Epidermal melanocyte (primary cell): ENCODE data around the gene LYL1.

Source experiments
- DNase-seq: peaks from one replicate; pipeline ENCODE4 v3.0.0; 2011; ENCODE audit warnings: low spot score; ENCODE audit not compliant: insufficient read length

LYL1 gene

DNA sequence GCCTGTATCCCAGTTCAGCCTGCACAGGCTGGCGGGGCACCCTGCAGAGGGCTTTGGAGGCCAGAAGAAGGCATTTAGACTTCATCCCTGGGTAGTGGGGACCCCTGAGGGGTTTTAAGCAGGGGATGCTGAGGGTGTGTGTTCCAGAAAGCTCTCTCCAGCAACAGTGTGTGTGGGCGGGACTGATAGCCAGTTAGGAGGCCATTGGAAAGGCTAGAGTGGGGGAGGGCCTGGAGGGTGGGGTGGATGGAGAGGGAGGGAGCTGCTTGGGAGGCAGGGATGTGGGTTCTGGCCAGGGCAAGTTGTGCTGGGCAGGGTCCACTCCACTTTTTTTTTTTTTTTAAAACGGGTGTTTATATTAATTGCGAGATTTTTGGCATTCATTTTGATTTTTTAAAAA lies 28.3 kb downstream of the LYL1 start:
- DNase-seq = no peak

DNA sequence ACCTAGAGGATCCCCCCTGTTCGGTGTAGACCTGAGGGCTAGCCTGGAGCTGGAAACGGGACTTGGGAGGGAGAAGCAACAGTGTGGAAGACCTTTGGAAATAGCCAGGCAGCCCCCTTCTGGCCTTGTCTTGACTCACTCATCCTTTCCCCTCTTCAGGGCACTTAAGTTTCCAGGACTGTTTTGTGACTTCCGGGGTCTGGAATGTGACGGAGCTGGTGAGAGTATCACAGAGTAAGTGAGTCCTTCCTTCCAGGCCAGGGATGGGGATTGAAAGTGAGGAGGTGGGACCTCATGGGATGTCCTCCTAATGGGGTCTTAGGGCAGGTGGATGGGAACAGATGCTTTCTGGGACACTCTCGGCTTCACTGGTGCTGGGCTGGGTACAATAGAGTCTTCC lies 29.4 kb downstream of the LYL1 start:
- DNase-seq = no peak

- DNase-seq = no peak
Measured at GRCh38 chr19:13072188-13072908, 30.3 kb downstream of the LYL1 start.

DNA sequence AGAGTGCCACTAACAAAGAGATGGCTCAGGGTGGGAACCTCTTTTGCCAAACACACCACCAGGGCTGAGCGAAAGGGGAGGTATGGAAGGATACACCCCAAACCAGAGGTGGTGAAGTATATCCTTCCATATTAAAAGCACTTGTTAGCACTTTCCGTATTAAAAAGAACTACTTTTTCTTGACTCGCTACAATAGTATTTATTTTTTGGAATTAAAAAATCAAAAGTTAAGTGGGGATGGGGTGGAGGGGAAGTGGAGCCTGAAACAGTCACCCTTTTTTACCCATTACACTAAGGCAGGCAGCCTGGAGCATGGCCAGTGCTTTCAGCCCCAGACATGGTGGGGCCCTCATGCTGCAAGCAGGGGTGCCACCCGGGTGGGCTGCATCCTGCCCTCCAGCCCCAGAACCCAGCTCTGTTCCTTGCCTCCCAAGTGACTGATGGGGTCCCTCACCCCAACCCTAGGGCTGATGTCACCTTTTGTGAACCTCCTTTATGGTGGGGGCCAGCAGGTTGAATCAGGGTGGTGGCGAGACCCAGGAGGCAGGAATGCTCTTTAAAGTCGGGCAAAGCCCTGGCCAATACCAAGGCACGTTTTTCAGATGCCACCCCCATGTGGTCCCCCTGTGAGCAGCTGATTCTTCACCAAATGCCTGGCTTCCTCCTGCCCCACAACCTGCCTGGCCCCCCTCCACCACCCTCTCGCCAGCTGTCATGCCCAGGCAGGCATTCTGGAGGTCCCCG lies 31.0 kb downstream of the LYL1 start:
- no peak for DNase-seq

GRCh38 chr19:13070425-13071140 lies 32.1 kb downstream of the LYL1 start:
- DNase-seq = no peak

DNA sequence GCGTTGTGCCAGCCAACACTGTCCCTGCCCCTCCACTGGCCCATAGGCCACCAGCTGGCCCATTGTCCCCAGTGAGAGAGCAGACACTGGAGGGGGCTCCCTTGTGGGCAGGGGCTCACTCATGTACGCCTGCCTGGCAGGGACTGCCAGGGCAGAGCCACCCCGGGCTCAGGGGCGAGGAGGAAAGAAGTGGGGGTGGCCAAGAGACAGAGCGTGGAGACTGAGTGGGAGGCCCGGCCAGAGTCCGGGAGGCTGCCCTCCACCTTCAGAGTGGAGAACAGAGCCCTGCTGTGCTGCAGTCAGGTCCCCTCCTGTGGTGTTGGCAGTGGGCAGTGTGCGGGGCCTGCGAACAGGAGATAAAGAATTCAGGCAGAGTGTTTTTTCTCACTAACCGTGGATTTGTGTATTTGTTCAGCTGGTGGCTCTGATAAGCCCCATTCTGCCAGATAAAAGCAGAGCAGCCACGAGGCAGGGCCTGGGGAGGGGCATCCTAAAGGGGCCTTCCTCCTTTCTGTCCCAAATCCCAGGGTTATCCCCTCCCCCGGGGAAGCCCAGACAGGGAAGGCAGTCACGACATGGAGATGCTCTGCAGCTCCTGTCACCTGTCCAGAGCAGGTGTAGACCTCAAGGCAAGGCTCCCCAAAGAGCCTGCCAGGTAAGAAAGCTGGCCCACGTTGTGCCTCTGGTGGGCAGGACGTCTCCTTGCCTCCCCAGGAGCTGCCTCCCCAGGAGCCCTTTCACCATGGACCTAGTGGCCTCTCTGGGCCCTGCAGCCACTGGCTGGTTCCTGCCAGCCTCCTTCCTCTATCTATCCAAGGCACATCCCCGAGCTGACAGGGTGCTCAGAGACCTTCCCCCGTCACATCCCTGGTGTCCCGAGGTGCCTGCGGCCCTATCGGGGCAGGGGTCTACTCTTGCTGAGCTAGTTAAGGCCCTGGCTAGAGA lies 33.0 kb downstream of the LYL1 start:
- DNase-seq = no peak

DNA sequence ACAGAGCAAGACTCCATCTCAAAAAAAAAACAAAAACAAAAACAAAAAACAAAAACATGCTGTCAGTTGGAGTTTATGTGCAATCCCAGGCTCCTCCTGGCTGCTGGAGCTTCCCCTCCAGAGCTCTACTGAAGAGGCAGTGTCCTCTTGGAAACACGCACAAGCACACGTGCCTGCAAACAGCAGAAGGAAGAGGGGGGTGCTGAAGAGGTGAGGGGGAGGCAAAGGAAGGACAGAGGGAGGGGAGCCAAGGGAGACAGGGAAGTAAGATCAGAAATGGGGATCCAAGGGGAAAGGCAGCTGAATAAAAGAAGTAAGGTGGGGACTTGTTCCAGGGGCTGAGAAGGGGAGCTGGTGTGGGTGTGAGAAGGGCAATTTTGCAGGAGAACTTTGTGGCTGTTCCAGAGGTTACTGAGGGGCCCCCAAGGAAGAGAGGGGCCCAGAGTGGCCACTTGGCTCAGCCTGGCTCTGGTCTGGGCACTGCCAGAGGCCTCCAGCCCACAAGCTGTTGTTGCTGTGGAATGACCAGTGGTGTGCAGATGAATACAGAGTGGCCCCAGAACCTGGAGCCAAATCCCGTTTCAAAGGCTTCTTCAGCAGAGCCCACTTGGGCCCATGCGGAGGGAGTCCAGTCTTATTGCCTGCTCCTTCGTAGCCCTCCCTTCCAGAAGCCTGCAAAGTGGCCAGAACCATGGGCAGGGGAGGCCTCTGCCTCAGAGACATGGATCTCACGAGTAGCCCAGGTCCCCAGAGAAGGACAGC lies 34.4 kb downstream of the LYL1 start:
- no peak for DNase-seq

DNA sequence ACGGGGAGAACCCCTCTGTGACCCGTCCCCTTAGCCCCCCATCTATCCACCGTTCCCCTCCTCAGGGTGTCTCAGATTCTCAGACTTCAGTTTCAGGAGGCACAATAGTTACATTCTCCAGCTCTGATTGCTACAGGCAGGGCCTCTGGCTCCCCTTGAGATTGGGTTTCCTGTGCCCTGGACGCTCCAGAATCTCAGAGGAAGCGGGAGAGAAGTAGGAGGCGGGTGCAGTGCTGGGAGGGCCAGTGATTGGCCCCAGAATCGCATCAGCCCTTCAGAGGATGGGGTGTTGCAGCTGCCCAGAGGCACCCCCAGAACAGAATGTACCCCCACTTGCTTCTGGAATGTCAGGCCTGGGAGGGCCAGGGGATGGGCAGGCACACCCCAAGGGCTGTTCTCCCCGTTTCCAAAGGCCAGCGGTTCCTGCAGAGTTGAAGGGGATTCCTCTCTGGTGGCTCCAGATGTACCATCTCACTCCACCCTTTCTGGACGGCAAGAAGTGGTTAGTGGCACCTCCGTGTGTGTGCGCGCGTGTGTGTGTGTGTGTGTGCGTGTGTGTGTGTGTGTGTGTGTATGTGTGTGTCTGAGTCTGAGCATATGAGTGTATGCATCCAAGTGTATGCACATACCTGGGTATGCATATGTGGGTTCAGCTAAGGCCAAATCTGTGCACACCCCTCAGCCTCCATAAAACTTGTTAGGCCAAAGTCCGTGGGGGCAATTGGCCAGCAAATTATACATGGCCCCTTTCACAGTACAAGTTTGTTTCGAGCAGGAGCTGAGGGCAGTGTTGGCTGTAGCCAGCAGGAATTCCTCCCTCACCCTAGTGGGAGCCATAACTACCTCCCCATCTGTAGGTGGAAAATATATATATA lies 35.5 kb downstream of the LYL1 start:
- DNase-seq = no peak

DNA sequence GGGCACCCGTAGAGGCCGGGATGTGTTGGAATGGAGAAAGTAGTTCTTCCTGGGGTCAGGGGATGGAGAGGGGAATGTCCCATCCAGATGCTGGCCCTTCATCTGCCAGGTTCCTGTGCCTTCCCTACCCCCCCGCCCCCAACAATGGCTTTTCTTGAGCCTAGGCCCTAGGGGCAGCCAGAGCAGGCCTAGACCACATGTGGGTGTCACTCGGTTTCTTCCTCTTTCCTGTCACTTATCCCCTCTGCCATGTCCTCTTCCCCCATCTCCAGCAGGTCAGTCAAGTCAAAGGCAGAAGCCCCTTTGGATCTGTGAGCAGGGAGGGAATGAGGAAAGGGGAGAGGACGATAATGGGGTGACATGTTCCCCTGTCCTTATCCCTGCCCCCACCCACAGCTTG lies 36.4 kb downstream of the LYL1 start:
- no peak for DNase-seq

GRCh38 chr19:13064092-13064489 lies 38.6 kb downstream of the LYL1 start:
- no peak for DNase-seq

DNA sequence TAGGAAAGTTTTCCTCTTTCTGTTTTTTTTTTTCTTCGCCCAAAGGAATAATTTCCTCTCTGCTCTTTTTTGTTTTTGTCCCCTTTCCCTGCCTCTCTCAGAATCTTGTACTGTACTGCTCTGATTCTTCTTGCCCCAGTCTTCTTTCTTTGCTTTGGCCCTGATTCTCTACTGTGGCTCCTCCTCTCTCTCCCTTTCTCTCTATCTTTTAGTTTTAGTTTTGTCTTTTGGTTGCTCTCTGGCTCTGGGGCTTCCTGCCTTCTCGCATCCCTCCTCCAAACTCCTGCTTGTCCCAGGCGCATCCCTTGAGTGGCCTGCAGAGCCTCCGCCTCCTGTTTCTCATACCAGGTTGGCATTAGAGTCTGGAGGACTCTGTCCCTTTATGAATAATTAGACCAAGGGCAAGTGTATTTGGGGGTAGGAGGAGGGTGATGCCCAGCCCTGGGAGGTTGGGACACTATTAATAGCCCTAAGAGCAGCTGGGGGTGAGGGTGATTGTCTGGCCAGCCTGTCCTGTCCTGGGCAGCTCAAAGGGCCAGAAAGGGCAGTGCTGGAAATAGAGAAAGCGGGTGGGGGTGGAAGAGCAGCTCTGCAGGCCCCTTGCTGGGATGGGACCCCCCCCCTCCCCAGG lies 39.1 kb downstream of the LYL1 start:
- no peak for DNase-seq

- no peak for DNase-seq
Measured at GRCh38 chr19:13062317-13062716, 40.3 kb downstream of the LYL1 start.

- peak; percentile 84 for DNase-seq
Measured at GRCh38 chr19:13060964-13061927, 41.4 kb downstream of the LYL1 start.

GRCh38 chr19:13060233-13060963 lies 42.3 kb downstream of the LYL1 start:
- DNase-seq = peak; percentile 79

DNA sequence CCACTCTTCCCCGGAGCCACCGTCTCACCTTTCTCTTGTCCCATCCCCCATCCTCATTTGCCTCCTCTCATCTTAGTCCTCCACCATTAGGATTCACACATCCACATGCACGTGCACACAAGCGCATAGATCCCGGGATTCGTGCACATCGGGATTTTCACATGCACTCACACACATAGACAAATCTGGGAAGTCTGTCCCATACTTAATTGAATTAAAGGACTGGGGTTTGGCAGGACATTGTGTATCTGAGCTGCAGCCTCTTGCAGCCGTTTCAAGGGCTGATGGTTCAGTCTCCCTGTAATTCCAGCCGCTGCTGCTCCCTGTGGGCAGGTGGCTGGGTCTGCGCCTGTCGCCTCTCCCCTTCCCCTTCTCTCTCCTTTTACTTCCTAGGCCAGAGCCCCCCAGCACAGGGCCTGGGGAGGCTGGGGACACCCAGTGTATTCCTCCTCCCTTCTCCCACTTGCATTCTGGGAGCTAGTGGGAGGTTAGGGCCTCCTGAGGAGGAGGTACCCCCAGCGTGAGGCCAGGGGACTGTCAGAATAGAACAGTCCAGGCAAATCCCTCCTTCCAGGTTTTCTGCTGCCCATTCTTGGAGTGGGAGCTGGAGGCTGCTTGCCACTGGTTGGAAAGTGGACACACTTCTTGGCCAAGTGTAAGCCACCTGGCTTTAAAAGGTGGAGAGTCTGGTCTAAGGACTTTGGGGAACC lies 43.6 kb downstream of the LYL1 start:
- DNase-seq = no peak

DNA sequence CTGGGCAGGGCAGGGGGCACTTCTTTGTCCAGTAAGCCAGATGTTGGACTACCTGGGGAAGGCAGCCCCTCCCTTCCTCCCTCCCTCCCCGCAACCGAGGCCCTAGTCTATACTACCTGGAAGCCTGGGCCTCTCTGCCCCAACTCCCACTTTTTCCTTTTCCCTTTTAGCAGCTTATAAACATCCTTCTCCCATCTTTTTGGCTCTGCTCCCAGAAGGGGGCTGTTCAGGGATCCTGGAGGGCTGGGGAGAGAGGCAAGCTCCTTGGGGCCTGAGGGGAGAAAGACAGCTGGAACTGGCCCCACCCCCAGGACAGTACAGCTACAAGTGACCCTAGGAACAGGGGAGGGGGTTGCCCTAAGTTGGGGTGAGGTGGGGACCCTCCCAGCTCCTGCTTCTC lies 44.9 kb downstream of the LYL1 start:
- DNase-seq = no peak

DNA sequence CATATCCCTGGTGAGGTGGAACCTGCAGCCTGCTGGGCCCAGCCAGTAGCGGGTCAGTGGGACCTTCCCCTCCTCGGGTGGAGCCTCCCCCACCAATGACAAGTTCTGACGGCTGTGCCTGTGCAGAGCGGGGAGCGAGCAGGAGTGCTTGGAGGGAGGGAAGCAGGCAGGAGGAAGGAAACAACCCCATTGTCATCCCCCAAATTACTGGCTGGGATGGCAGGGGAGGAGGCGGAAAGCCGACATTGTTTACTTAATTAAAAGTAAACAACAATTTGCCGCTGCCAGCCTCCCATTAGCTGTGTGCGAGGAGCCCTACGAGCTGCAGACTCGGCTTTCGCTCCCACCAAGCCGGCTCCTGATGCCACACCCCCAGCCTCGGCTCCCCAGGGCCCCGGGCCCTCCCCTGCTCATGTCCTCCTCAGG lies 45.5 kb downstream of the LYL1 start:
- DNase-seq = no peak
